ENCODE results near the gene CASS4. TPM values are rescaled to one million over a fixed set of nuclear protein-coding genes. Genes with fewer than 3 reads are reported as not detected.

CASS4 gene
- total and polyA plus RNA-seq, 9 of the 15 experiments (the other 6 are each of a cell fraction or from before 2014, with no cell fraction given), result 8.1 to 53.8 (median 26.7) TPM

DNA sequence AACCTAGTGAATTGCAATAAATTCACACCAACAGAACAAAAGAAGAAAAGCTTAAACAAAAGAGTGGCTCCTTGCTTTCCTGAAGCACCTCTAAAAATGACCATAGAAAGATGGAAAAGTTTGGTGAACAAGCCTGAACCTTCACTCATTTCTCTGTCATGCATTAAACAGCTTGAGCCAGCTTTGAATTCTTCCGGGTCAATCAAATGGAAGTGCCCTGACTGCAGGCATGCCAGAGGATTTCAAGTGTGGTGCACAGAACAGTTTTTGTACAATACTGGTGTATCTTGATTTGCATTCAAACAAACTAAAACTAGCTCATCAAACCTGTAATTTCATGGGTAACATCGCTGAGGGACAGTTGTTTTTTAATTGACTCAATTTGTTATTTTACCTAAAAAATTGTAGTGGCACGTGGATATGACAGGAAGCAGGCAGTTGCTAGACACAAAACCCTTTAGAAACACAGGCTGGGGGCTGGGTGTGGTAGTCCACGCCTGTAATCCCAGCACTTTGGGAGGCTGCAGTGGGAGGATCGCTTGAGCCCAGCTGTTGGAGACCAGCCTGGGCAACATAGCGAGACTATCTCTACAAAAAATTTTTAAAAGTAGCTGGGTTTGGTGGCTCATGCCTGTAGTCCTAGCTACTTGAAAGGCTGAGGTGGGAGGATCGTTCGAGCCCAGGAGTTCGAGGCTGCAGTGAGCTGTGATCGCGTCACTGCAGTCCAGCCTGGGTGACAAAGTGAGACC is 9.1 kb downstream of the CASS4 start (continued):
- TF ChIP-seq, protein P1, sequence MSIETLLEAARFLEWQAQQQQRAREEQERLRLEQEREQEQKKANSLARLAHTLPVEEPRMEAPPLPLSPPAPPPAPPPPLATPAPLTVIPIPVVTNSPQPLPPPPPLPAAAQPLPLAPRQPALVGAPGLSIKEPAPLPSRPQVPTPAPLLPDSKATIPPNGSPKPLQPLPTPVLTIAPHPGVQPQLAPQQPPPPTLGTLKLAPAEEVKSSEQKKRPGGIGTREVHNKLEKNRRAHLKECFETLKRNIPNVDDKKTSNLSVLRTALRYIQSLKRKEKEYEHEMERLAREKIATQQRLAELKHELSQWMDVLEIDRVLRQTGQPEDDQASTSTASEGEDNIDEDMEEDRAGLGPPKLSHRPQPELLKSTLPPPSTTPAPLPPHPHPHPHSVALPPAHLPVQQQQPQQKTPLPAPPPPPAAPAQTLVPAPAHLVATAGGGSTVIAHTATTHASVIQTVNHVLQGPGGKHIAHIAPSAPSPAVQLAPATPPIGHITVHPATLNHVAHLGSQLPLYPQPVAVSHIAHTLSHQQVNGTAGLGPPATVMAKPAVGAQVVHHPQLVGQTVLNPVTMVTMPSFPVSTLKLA (conservative IDR thresholded peaks at IDR 0.05), result peak in 1 of 2 experiments; percentile 57; a peak in 3 of 4 replicates
- TF ChIP-seq, protein P2, sequence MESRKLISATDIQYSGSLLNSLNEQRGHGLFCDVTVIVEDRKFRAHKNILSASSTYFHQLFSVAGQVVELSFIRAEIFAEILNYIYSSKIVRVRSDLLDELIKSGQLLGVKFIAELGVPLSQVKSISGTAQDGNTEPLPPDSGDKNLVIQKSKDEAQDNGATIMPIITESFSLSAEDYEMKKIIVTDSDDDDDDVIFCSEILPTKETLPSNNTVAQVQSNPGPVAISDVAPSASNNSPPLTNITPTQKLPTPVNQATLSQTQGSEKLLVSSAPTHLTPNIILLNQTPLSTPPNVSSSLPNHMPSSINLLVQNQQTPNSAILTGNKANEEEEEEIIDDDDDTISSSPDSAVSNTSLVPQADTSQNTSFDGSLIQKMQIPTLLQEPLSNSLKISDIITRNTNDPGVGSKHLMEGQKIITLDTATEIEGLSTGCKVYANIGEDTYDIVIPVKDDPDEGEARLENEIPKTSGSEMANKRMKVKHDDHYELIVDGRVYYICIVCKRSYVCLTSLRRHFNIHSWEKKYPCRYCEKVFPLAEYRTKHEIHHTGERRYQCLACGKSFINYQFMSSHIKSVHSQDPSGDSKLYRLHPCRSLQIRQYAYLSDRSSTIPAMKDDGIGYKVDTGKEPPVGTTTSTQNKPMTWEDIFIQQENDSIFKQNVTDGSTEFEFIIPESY (CRISPR knock-in tag; IDR thresholded peaks at IDR 0.05), result no peak
- no peak for TF ChIP-seq HNRNPH1 (optimal IDR thresholded peaks at IDR 0.05; ENCODE audit: low read depth, low read length)
- no peak for TF ChIP-seq ZNF696 (CRISPR knock-in tag; conservative IDR thresholded peaks at IDR 0.05)
- no peak for TF ChIP-seq NR4A1 (CRISPR knock-in tag; IDR thresholded peaks at IDR 0.05)
- no peak for TF ChIP-seq NR4A1 (tag; IDR thresholded peaks at IDR 0.05)
- TF ChIP-seq CBFB (CRISPR knock-in tag; IDR thresholded peaks at IDR 0.05), result no peak
- TF ChIP-seq ATF7 (IDR thresholded peaks at IDR 0.05), result no peak
- TF ChIP-seq, protein P3, sequence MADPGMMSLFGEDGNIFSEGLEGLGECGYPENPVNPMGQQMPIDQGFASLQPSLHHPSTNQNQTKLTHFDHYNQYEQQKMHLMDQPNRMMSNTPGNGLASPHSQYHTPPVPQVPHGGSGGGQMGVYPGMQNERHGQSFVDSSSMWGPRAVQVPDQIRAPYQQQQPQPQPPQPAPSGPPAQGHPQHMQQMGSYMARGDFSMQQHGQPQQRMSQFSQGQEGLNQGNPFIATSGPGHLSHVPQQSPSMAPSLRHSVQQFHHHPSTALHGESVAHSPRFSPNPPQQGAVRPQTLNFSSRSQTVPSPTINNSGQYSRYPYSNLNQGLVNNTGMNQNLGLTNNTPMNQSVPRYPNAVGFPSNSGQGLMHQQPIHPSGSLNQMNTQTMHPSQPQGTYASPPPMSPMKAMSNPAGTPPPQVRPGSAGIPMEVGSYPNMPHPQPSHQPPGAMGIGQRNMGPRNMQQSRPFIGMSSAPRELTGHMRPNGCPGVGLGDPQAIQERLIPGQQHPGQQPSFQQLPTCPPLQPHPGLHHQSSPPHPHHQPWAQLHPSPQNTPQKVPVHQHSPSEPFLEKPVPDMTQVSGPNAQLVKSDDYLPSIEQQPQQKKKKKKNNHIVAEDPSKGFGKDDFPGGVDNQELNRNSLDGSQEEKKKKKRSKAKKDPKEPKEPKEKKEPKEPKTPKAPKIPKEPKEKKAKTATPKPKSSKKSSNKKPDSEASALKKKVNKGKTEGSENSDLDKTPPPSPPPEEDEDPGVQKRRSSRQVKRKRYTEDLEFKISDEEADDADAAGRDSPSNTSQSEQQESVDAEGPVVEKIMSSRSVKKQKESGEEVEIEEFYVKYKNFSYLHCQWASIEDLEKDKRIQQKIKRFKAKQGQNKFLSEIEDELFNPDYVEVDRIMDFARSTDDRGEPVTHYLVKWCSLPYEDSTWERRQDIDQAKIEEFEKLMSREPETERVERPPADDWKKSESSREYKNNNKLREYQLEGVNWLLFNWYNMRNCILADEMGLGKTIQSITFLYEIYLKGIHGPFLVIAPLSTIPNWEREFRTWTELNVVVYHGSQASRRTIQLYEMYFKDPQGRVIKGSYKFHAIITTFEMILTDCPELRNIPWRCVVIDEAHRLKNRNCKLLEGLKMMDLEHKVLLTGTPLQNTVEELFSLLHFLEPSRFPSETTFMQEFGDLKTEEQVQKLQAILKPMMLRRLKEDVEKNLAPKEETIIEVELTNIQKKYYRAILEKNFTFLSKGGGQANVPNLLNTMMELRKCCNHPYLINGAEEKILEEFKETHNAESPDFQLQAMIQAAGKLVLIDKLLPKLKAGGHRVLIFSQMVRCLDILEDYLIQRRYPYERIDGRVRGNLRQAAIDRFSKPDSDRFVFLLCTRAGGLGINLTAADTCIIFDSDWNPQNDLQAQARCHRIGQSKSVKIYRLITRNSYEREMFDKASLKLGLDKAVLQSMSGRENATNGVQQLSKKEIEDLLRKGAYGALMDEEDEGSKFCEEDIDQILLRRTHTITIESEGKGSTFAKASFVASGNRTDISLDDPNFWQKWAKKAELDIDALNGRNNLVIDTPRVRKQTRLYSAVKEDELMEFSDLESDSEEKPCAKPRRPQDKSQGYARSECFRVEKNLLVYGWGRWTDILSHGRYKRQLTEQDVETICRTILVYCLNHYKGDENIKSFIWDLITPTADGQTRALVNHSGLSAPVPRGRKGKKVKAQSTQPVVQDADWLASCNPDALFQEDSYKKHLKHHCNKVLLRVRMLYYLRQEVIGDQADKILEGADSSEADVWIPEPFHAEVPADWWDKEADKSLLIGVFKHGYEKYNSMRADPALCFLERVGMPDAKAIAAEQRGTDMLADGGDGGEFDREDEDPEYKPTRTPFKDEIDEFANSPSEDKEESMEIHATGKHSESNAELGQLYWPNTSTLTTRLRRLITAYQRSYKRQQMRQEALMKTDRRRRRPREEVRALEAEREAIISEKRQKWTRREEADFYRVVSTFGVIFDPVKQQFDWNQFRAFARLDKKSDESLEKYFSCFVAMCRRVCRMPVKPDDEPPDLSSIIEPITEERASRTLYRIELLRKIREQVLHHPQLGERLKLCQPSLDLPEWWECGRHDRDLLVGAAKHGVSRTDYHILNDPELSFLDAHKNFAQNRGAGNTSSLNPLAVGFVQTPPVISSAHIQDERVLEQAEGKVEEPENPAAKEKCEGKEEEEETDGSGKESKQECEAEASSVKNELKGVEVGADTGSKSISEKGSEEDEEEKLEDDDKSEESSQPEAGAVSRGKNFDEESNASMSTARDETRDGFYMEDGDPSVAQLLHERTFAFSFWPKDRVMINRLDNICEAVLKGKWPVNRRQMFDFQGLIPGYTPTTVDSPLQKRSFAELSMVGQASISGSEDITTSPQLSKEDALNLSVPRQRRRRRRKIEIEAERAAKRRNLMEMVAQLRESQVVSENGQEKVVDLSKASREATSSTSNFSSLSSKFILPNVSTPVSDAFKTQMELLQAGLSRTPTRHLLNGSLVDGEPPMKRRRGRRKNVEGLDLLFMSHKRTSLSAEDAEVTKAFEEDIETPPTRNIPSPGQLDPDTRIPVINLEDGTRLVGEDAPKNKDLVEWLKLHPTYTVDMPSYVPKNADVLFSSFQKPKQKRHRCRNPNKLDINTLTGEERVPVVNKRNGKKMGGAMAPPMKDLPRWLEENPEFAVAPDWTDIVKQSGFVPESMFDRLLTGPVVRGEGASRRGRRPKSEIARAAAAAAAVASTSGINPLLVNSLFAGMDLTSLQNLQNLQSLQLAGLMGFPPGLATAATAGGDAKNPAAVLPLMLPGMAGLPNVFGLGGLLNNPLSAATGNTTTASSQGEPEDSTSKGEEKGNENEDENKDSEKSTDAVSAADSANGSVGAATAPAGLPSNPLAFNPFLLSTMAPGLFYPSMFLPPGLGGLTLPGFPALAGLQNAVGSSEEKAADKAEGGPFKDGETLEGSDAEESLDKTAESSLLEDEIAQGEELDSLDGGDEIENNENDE (IDR thresholded peaks at IDR 0.05; ENCODE audit: low read depth, low read length), result no peak
- TF ChIP-seq, protein P4, sequence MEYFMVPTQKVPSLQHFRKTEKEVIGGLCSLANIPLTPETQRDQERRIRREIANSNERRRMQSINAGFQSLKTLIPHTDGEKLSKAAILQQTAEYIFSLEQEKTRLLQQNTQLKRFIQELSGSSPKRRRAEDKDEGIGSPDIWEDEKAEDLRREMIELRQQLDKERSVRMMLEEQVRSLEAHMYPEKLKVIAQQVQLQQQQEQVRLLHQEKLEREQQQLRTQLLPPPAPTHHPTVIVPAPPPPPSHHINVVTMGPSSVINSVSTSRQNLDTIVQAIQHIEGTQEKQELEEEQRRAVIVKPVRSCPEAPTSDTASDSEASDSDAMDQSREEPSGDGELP (CRISPR knock-in tag; IDR thresholded peaks at IDR 0.05; ENCODE audit: borderline replicate concordance), result peak; percentile 71; the same call in 1 of the 2 replicates
- TF ChIP-seq HDAC1 (IDR thresholded peaks at IDR 0.05), result peak in 1 of 2 experiments; percentile 9; a peak in 1 of 4 replicates
